SW 1271 (cell line): ENCODE measurements around the gene CELF2.

Experiments
- DNase-seq, 2 experiments: peaks; one replicate each; lab custom pipeline; 2025; lab: John Stamatoyannopoulos, UW

The CELF2 gene

GRCh38 chr10:11195623-11196022 lies 178.0 kb downstream of the CELF2 start:
- no peak for DNase-seq

GRCh38 chr10:11197266-11197712 lies 179.6 kb downstream of the CELF2 start:
- no peak for DNase-seq

- no peak for DNase-seq
Measured at GRCh38 chr10:11197878-11198277, 180.2 kb downstream of the CELF2 start.

GRCh38 chr10:11201911-11202310 lies 184.2 kb downstream of the CELF2 start:
- no peak for DNase-seq

- no peak for DNase-seq
Measured at GRCh38 chr10:11204351-11204942, 186.8 kb downstream of the CELF2 start.

GRCh38 chr10:11205030-11205772 lies 187.5 kb downstream of the CELF2 start:
- no peak for DNase-seq

GRCh38 chr10:11206676-11207559 lies 189.2 kb downstream of the CELF2 start:
- DNase-seq = no peak

GRCh38 chr10:11207560-11207844 lies 189.8 kb downstream of the CELF2 start:
- DNase-seq = no peak

- DNase-seq = no peak
Measured at GRCh38 chr10:11208243-11208642, 190.6 kb downstream of the CELF2 start.

- no peak for DNase-seq
Measured at GRCh38 chr10:11208908-11209829, 191.5 kb downstream of the CELF2 start.

- no peak for DNase-seq
Measured at GRCh38 chr10:11209830-11210181, 192.1 kb downstream of the CELF2 start.

- DNase-seq = no peak
Measured at GRCh38 chr10:11210211-11210922, 192.7 kb downstream of the CELF2 start.

- DNase-seq = no peak
Measured at GRCh38 chr10:11212288-11213085, 194.8 kb downstream of the CELF2 start.

GRCh38 chr10:11213137-11213536 lies 195.5 kb downstream of the CELF2 start:
- DNase-seq = no peak

GRCh38 chr10:11214407-11214806 lies 196.7 kb downstream of the CELF2 start:
- DNase-seq = no peak

GRCh38 chr10:11215471-11215870 lies 197.8 kb downstream of the CELF2 start:
- DNase-seq = no peak

- no peak for DNase-seq
Measured at GRCh38 chr10:11217521-11217920, 199.8 kb downstream of the CELF2 start.

GRCh38 chr10:11218395-11218794 lies 200.7 kb downstream of the CELF2 start:
- no peak for DNase-seq

- DNase-seq = no peak
Measured at GRCh38 chr10:11219431-11219830, 201.8 kb downstream of the CELF2 start.

- DNase-seq = no peak
Measured at GRCh38 chr10:11223081-11223480, 205.4 kb downstream of the CELF2 start.
